ENCODE data around the gene ROCK1.

The ROCK1 gene

DNA sequence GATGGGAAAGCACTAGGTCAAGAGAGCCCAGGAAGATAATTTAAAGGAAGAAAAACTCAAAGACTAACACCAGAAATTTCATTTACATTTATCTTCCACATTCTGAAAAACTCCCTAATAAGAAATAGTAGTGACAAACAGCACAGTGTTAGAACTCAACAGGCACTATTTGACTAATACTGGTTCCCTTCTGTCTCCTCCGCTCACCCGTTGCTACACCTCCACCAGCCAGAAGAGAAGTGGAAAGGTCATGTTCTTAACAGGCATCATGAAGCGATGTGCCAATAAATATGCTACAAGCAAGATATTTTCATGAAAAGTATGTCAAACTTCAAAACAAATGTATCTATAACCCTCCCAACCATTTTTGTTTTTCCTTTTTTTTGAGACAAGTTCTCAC lies 5.7 kb downstream of the ROCK1 start:
- no peak for DNase-seq (ENCODE audit: low read depth)

GRCh38 chr18:21101172-21101571 lies 10.4 kb downstream of the ROCK1 start:
- no peak for DNase-seq (ENCODE audit: low read depth)

- no peak for DNase-seq (ENCODE audit: low read depth)
Observed at GRCh38 chr18:21100678-21101077, 10.9 kb downstream of the ROCK1 start.

GRCh38 chr18:21100146-21100545 lies 11.5 kb downstream of the ROCK1 start:
- DNase-seq (ENCODE audit: low read depth): no peak

GRCh38 chr18:21099442-21099841 lies 12.2 kb downstream of the ROCK1 start:
- DNase-seq (ENCODE audit: low read depth): no peak

- no peak for DNase-seq (ENCODE audit: low read depth)
Observed at GRCh38 chr18:21096760-21097159, 14.9 kb downstream of the ROCK1 start.

GRCh38 chr18:21093133-21093532 lies 18.5 kb downstream of the ROCK1 start:
- DNase-seq (ENCODE audit: low read depth): no peak

DNA sequence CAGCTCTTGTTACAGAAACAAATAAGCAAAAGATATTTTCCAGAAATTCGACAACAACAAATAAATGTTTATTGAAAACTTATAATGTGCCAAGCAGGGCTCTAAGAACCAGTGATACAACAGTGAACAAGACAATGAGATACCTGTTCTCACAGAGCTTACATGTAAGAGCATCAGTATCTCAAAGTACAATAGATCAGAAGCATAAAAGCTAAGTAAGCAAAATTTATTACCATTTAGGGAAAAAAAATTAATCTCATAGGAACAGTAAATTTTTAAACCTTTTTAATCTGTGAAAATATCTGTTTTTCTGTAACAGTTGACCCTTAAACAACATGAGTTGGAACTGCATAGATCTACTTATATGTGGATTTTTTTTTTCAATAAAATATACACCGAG lies 20.9 kb downstream of the ROCK1 start:
- DNase-seq (ENCODE audit: low read depth): no peak

- no peak for DNase-seq (ENCODE audit: low read depth)
Observed at GRCh38 chr18:21085579-21086166, 25.9 kb downstream of the ROCK1 start.

GRCh38 chr18:21084511-21085078 lies 27.0 kb downstream of the ROCK1 start:
- no peak for DNase-seq (ENCODE audit: low read depth)

DNA sequence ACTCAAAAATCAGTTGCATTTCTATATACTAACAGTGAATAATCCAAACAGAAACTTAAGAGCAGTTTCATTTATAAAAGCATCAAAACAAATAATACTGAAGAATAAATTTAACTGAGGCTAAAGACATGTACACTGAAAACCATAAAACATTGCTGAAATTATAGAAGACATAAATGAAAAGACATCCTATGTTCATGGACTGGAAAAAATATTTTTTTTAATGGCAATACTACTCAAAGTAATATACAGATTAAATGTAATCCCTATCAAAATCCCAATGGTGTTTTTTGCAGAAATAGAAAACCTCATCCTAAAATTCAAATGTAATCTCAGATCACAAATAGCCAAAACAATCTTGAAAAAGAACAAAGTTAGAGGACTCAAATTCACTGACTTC lies 28.6 kb downstream of the ROCK1 start:
- DNase-seq (ENCODE audit: low read depth): no peak

DNA sequence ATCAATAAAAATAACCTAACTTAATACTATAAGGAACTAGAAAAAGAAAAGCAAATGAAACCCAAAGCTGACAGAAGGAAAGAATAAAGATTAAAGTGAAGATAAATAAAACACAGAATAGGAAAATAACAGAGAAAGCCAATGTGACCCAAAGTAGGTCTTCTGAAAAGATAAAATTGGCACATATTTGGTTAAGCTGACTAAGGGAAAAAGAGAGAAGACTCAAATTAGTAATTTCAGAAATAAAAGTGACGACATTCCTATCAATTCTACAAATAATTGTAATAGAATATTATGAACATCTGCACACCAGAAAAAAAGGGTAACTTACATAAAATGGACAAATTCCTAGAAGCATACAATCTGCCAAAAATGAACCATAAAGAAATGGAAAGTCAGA lies 30.2 kb downstream of the ROCK1 start:
- DNase-seq (ENCODE audit: low read depth): no peak

DNA sequence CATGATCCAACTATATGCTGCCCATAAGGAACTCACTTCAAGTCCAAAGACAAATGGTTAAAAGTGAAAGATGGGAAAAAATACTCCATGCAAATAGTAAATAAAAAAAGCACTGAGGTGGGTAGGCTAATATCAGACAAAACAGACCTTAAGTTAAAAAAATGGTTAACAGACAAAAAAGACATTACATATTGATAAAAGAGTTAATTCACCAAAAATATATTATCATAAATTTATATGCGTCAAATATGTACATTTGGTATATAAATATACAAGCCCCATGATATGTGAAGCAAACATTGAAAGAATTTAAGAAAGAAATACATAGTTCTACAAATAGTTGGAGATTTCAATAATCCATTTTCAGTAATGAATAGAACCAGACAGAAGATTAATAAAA lies 31.0 kb downstream of the ROCK1 start:
- no peak for DNase-seq (ENCODE audit: low read depth)

GRCh38 chr18:21074336-21075323 lies 37.0 kb downstream of the ROCK1 start:
- DNase-seq (ENCODE audit: low read depth): no peak

GRCh38 chr18:21073180-21073579 lies 38.4 kb downstream of the ROCK1 start:
- no peak for DNase-seq (ENCODE audit: low read depth)

- DNase-seq (ENCODE audit: low read depth): no peak
Observed at GRCh38 chr18:21071071-21071470, 40.5 kb downstream of the ROCK1 start.

DNA sequence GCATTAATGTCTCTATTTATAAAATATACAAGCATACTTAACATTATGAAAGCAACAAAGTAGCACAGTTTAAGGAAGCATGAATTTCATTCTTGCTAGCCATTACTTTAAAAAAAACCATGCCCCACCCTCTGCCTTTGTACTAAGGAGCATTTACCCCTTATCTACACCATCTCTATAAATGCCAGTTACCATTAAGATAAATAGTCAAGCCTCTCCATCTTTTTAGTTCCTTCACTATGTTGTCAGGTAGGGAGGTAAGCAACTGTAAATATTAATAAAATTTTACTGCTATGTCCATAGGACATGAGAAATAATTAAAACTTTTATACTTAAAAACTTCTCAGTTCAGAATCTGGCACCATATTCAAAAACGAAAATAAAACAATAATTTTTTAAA lies 42.1 kb downstream of the ROCK1 start:
- no peak for DNase-seq (ENCODE audit: low read depth)

DNA sequence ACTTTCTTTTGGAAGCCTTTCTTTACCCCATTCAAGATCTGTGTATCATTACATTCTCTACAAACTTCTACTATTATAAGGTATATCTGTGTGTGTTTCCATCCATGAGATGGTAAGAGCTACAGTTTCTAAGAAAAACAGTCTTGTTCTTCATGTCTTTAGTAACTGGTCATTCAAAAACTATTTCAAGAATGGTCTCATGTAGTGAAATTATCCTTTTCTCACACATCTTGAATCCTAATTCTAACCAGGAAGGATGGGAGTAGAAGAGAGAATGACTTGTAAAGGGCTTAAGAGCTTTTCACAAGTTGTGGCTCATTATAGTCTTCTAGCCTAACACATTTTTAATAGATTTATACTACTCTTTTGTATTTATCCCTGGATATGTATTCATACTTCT lies 47.3 kb downstream of the ROCK1 start:
- no peak for DNase-seq (ENCODE audit: low read depth)

GRCh38 chr18:21063011-21063410 lies 48.6 kb downstream of the ROCK1 start:
- DNase-seq (ENCODE audit: low read depth): no peak

GRCh38 chr18:21057112-21057511 lies 54.5 kb downstream of the ROCK1 start:
- DNase-seq (ENCODE audit: low read depth): no peak

DNA sequence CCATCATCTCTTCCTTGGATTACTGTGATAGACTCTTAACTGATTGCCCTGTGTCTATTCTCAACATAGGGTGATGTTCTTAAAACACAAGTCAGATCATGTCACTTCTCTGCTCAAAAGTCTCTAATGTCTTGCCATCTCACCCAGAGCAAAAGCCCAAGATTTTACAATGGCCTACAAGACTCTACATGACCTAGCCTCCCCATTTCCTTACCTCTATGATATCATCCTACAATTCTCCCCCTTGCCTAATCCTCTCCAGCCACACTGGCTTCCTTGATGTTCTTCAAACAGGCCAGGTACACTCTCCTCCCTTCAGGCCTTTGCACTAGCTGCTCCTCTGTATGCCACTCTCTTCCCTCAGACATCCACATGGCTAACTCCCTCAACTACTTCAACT lies 55.1 kb downstream of the ROCK1 start:
- no peak for DNase-seq (ENCODE audit: low read depth)

DNA sequence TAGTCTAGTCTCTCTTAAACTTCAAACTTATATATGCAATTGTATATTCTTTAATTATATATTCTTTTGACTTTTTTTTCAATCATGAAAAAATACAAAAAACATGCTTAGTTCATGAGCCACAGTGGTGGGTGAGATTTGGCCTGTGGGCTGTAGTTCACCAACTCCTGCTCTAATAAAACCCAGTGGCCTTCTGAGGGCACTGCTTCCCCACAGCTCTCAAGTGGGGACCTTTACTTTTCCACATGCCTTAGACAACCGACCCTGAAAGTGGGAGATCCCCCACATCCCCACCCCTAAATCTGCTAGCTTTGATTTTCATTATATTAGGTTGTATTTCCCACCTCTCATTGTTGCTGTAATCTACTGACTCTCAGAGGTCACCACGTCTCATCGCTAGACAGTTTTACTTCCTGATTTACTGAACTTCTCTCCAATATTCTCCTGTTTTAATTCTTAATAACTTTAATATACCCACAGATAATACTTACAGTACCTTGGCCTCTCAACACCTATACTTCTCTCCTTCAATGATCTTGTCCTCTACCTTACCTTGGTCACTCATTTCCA lies 57.3 kb downstream of the ROCK1 start:
- DNase-seq (ENCODE audit: low read depth): no peak

DNA sequence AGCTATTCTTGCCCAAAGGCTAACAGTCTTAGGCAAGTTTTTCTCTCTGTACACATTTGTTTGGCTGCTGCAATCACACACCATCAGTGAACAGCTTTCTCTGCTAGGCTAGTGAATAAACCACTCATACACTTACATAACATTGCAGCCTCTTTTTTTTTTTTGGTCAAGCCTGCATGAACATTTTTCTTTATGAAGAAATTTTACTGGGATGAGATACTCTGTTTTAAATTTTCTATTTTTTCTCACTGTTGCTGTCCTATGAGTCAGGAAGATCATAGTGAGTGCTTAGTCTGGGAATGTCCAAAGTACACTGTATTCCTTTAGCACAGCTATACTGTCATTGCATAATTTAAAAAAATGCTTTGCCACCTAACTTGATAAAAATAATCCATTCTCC lies 58.5 kb downstream of the ROCK1 start:
- no peak for DNase-seq (ENCODE audit: low read depth)
